ENCODE measurements around the gene NTF3. TPM values are rescaled to one million over a fixed set of nuclear protein-coding genes. Genes with fewer than 3 reads are reported as not detected.

Gene NTF3
- total RNA-seq, 1 donor from 2014 or later = 8.6 TPM

DNA sequence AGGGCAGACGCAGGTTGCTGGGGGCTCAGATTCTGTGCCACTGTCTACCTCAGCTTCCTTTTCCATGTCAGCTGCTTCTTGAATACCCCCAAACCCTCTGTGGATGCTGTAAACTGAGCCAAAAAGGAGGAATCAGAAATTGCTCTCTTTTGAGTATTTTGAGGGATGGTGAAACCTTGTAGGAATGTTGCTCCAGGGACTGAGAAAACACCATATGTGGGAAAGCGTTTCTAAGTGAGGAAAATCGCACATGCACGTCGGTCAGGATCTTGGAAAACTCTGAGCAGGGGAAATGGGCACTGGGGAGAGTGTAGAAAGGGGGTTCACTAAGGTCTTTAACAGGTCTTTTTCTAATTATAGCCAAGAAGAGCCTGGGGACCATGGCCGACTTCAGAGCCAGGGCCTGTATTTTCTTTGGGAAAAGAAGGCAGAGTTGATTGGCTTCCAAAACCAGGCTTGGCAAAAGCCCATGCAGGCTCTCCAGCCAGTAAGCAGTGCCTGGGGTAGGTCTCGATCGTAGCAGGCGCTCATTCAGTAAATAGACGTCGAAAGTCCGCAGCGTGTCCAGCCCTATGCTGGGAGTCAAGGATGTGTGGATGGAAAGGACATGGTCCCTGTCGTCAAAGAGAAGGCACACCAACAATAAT is 58.0 kb downstream of the NTF3 start:
- Mint-ChIP-seq H3K9me3 (no peaks in the 10 kb centered on the region), H3K4me3 (no peak overlapping the region), H3K36me3 (no peaks in the 10 kb centered on the region), H3K27ac (no peak overlapping the region), H3K27me3 (ENCODE audit: low read depth) (no peaks in the 10 kb centered on the region), H3K4me1 (peaks cover 26% of the 10 kb centered on the region)
- no peak for DNase-seq (ENCODE audit: low spot score in 2 of 2, unreplicated experiment in 2 of 2)
- TF ChIP-seq, protein P1, sequence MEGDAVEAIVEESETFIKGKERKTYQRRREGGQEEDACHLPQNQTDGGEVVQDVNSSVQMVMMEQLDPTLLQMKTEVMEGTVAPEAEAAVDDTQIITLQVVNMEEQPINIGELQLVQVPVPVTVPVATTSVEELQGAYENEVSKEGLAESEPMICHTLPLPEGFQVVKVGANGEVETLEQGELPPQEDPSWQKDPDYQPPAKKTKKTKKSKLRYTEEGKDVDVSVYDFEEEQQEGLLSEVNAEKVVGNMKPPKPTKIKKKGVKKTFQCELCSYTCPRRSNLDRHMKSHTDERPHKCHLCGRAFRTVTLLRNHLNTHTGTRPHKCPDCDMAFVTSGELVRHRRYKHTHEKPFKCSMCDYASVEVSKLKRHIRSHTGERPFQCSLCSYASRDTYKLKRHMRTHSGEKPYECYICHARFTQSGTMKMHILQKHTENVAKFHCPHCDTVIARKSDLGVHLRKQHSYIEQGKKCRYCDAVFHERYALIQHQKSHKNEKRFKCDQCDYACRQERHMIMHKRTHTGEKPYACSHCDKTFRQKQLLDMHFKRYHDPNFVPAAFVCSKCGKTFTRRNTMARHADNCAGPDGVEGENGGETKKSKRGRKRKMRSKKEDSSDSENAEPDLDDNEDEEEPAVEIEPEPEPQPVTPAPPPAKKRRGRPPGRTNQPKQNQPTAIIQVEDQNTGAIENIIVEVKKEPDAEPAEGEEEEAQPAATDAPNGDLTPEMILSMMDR (IDR thresholded peaks at IDR 0.05; ENCODE audit: unreplicated experiment) = no peak

DNA sequence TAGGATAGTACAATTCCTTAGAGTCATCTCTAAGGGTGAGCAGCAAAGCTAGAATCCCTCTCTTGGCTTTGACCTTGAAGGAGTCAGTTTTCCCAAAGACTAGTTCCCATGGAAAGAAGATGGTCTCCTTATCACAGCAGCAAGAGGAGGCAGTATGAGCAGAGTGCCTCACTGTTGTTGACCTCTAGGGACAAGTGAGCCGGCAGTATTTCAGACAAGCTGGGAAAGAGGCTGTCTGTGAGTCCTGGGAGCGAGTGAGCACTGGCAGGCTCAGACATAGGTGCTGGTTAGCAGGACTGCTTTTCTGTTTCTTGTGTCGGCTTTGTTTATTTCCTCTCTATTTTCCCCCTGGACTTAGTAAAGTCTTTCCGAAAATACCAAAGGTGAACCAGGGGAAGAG is 60.7 kb downstream of the NTF3 start:
- Mint-ChIP-seq H3K27ac (no peak overlapping the region), H3K9me3 (no peaks in the 10 kb centered on the region), H3K27me3 (ENCODE audit: low read depth) (no peaks in the 10 kb centered on the region), H3K4me3 (no peak overlapping the region), H3K4me1 (peaks cover 19% of the 10 kb centered on the region), H3K36me3 (no peaks in the 10 kb centered on the region)
- DNase-seq (ENCODE audit: low spot score in 2 of 2, unreplicated experiment in 2 of 2) = no peak
- TF ChIP-seq, protein P1 (IDR thresholded peaks at IDR 0.05; ENCODE audit: unreplicated experiment) = no peak

- Mint-ChIP-seq H3K27me3 (ENCODE audit: low read depth) (no peaks in the 10 kb centered on the region), H3K4me3 (no peak overlapping the region), H3K27ac (no peak overlapping the region), H3K36me3 (no peaks in the 10 kb centered on the region), H3K9me3 (no peaks in the 10 kb centered on the region), H3K4me1 (peaks cover 15% of the 10 kb centered on the region)
- TF ChIP-seq, protein P1 (IDR thresholded peaks at IDR 0.05; ENCODE audit: unreplicated experiment) = no peak
- no peak for DNase-seq (ENCODE audit: low spot score in 2 of 2, unreplicated experiment in 2 of 2)
Observed at GRCh38 chr12:5493018-5493417, 61.1 kb downstream of the NTF3 start.

DNA sequence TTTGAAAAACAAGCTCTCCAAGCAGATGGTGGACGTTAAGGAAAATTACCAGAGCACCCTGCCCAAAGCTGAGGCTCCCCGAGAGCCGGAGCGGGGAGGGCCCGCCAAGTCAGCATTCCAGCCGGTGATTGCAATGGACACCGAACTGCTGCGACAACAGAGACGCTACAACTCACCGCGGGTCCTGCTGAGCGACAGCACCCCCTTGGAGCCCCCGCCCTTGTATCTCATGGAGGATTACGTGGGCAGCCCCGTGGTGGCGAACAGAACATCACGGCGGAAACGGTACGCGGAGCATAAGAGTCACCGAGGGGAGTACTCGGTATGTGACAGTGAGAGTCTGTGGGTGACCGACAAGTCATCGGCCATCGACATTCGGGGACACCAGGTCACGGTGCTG is 62.4 kb downstream of the NTF3 start:
- Mint-ChIP-seq H3K4me1 (peaks cover 3% of the 10 kb centered on the region), H3K9me3 (no peaks in the 10 kb centered on the region), H3K27ac (no peak overlapping the region), H3K4me3 (no peak overlapping the region), H3K27me3 (ENCODE audit: low read depth) (no peaks in the 10 kb centered on the region), H3K36me3 (no peaks in the 10 kb centered on the region)
- TF ChIP-seq, protein P1 (IDR thresholded peaks at IDR 0.05; ENCODE audit: unreplicated experiment) = no peak
- no peak for DNase-seq (ENCODE audit: low spot score in 2 of 2, unreplicated experiment in 2 of 2)

DNA sequence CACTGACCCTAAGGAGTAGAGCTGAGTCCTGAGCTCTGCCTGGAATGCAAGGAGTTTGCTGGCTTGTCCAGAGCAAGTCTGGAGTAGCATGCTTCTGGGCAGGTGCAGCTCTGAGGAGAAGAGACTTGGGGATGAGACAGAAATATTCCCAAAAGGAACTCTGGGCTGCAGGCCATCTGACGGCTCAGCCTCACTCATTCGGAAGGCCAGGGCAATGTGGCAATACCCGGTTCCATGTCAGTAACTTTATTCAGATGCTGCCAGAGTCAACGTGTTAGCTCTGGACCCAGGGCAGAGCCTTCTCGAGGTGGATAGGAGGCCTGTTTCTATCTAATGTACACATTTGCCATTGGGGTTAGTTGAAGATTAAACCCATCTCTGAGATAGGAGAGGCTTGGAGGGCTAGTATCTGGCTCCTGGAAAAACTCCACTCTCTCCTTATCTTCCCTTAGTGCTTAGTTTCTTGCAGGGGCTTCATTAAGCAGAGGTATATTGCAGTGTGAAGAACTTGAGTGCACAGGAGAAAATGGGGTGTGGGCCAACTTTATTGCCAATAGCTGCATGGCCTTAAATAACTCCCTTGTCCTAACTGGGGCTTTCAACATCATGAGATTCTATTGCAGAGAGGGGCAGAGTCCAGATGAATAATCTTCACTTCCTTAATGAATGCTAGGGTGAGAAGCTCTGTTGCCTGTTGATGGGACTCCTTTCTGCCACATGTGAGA is 65.6 kb downstream of the NTF3 start:
- no peak overlapping the region for H3K4me3 Mint-ChIP-seq
- H3K4me1 Mint-ChIP-seq = peaks cover 11% of the 10 kb centered on the region
- H3K9me3 Mint-ChIP-seq = no peaks in the 10 kb centered on the region
- TF ChIP-seq, protein P1 (IDR thresholded peaks at IDR 0.05; ENCODE audit: unreplicated experiment) = no peak
- no peak for DNase-seq (ENCODE audit: low spot score in 2 of 2, unreplicated experiment in 2 of 2)
- H3K36me3 Mint-ChIP-seq = no peaks in the 10 kb centered on the region
- no peaks in the 10 kb centered on the region for H3K27me3 Mint-ChIP-seq (ENCODE audit: low read depth)
- no peak overlapping the region for H3K27ac Mint-ChIP-seq

Data from mesothelial cell of epicardium (in vitro differentiated cells).